ENCODE results near the gene PROC. TPM values are rescaled to one million over a fixed set of nuclear protein-coding genes. Genes with fewer than 3 reads are reported as not detected.

PROC gene
- total and polyA plus RNA-seq, 2 of the 8 experiments (the other 6 are each of a cell fraction or from before 2014, with no cell fraction given) = 1.5 to 1.6 TPM

- TF ChIP-seq SIRT6 (IDR thresholded peaks at IDR 0.05; ENCODE audit: low read length) = no peak
- TF ChIP-seq CBX5 (IDR thresholded peaks at IDR 0.05; ENCODE audit: low read depth, low read length) = no peak
- no peak for TF ChIP-seq JUN (IDR thresholded peaks at IDR 0.05; ENCODE audit: low read depth, low read length)
- no peak for TF ChIP-seq RNF2 (IDR thresholded peaks at IDR 0.05; ENCODE audit: borderline replicate concordance, low read depth, low read length, missing control alignments, poor library complexity, severe bottlenecking)
These were observed 20.5 kb upstream of the PROC start (continued) for GRCh38 chr2:127397568-127398238.
